ENCODE measurements around the gene SMAD7. TPM values are rescaled to one million over a fixed set of nuclear protein-coding genes. Genes with fewer than 3 reads are reported as not detected.
A peak's percentile ranks its signal among the peaks of the same experiment; 100 is the strongest.

Gene SMAD7
- total and polyA plus RNA-seq, 8 donors: 4.2 to 22.4 (median 6.8) TPM

DNA sequence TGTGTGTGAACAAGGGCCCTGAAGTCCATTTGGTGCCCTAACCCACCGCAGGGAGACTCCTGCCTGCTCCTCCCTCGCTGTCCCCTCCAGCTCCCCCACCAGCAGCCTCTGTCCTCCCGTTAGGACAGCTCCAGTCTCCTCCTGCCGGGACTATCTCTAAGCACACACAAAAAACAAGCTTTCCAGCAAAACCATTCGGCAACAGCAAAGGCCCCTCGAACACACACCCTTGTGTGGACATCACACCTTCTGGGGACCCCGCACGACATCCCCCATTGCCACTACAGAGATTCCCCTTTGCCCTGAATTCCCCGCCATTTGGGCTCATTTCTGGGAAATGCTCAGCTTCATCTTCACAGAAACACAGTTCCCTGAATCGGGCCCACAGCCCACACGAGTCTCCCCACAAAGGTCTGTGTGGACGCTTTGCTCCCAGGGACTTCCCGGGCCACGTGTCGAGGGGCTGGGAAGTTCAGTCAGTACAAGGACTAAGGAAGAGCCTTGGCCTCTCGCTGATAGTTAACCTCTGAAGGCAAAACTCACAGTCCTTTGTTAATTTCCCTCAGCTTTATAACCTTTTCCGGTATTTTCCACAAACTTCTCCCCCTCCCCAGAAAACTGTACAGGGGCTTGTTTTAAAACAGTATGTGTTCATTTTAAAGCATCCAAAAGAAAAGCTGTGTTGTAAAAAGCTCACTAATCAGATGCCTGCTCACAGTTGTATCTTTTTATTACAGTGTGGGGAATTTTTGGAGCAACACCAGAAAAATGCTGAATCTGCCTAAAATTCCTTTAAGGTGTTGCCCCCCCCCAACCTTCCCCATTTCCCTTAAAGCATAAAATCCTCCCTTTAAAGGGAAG is 25.9 kb downstream of the SMAD7 start:
- WGBS, 2 donors: 68 to 70% methylated on average over 17 of the region's 17 CpGs
- TF ChIP-seq, protein P1, sequence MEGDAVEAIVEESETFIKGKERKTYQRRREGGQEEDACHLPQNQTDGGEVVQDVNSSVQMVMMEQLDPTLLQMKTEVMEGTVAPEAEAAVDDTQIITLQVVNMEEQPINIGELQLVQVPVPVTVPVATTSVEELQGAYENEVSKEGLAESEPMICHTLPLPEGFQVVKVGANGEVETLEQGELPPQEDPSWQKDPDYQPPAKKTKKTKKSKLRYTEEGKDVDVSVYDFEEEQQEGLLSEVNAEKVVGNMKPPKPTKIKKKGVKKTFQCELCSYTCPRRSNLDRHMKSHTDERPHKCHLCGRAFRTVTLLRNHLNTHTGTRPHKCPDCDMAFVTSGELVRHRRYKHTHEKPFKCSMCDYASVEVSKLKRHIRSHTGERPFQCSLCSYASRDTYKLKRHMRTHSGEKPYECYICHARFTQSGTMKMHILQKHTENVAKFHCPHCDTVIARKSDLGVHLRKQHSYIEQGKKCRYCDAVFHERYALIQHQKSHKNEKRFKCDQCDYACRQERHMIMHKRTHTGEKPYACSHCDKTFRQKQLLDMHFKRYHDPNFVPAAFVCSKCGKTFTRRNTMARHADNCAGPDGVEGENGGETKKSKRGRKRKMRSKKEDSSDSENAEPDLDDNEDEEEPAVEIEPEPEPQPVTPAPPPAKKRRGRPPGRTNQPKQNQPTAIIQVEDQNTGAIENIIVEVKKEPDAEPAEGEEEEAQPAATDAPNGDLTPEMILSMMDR (IDR thresholded peaks at IDR 0.05): no peak
- peaks cover 15 to 48% (median 34%) of the 10 kb centered on the region in 3 donors for H3K4me1 ChIP-seq
- no peaks in the 10 kb centered on the region for H3K9me3 ChIP-seq
- no peak for ATAC-seq
- H3K4me3 ChIP-seq: no peak overlapping the region
- no peaks in the 10 kb centered on the region for H3K27me3 ChIP-seq
- no peaks in the 10 kb centered on the region for H3K36me3 ChIP-seq
- no peak for DNase-seq
- FAIRE-seq: no peak
- peak overlapping the region in 2 of 4 donors; percentile 33 to 51 for H3K27ac ChIP-seq
- intact Hi-C loops (cut with DNase I): no loop called here

DNA sequence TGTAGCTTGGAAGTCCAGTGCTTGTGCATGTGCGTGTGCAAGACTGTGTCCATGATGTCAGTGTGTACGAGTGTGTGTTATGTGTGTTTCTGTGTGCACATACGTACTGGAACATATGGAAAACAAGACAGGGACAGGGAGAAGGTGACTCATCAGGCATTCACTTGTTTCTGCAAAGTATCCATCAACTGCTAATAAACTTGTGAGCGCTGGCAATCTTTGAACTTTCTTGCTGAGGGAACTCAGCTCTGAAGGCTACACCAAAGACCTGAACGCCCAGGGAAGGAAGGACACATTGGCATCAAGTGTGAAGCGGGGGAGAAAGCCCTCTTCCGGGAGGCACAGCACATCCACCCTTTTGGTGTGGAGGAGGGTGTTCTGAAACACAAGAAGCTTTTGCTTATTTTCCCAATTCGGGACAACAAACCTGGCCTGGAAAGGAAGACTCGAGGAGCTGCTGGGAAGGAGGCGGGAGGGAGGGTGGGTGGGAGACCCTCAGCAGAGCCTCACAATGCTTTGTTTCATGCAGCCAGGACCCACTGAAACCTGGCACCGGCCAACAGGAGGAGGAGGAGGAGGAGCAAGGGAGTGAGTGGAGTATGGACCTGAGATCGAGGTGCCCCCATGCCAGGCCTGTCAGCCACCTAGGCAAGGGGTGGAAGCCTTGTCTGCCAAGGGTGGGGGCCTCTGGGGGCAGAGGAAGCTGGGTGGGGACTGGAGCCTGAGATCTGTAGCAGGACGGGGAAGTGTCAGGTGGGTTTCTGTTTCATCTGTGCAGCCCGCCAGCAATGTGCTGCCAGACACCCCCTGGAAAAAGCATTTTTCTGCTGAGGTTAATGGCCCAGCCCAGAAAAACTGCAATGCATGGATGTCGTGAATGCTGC is 26.8 kb downstream of the SMAD7 start:
- intact Hi-C loops (cut with DNase I): no loop called here
- TF ChIP-seq, protein P1 (IDR thresholded peaks at IDR 0.05): no peak
- Histone ChIP-seq H3K27me3 (no peaks in the 10 kb centered on the region), H3K4me3 (no peak overlapping the region), H3K36me3 (no peaks in the 10 kb centered on the region), H3K4me1 (peaks cover 9 to 41% (median 25%) of the 10 kb centered on the region in 3 donors), H3K9me3 (no peaks in the 10 kb centered on the region), H3K27ac (peak overlapping the region in 2 of 4 donors; percentile 33 to 51)
- no peak for FAIRE-seq
- DNase-seq: peak in 1 of 6 donors; percentile 12
- ATAC-seq: no peak
- WGBS, 2 donors: 76 to 78% methylated on average over 15 of the region's 15 CpGs

DNA sequence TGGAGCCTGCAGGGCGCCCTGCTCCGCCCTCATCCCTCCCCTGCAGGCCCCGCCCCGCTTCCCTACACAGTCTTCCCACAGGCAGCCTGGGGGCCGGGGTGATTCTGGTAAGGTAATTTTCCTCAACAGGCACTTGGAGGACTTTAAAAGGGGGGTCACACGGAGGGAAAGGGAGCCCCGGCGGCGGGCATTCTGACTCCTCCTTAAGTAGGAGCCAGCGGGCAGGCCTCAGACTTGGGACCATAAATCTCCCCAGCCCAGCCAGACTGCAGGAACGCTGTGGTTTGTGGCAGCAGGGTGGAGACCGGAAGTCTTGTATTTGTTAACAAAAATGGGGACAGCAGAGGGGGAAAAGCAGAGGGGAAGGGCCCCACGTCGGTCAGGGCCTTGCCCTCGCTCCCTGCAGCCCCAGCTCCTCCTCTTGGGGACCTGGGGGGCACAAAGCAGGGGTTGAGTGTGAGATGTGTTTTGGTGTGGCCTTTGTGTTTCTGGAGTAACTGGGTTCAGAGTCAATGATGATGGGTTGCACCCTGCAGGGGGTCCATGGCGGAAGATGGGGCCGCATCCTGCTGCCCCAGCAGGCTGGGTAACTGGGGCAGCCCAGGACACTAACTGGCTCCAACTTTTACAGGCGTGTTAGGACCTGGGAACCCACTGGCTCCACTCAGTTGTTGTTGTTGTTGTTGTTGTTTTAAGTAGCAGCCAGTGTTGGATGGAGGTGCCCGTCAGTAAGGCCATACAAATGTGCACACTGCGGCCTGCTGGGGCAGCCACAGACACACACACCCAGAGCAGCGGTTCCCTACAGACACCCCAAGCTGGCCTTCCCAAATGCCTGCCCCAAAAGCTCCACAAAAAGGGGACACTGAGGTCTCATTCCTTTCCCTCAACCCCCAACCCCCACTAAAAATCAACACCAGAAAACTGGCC is 27.7 kb downstream of the SMAD7 start:
- 61 to 65% methylated on average over 19 to 21 of the region's 21 CpGs for WGBS, 2 donors
- DNase-seq: no peak
- no peaks in the 10 kb centered on the region for H3K9me3 ChIP-seq
- peak overlapping the region in 3 of 4 donors; percentile 13 to 58 (median 34) for H3K27ac ChIP-seq
- H3K4me3 ChIP-seq: peak overlapping the region in 1 of 4 donors; percentile 20
- FAIRE-seq: no peak
- peak; percentile 39 to 51 (median 49) for ATAC-seq
- TF ChIP-seq, protein P1 (IDR thresholded peaks at IDR 0.05): no peak
- intact Hi-C loops (cut with DNase I): no loop called here
- no peaks in the 10 kb centered on the region for H3K36me3 ChIP-seq
- no peaks in the 10 kb centered on the region for H3K27me3 ChIP-seq
- peaks cover 0 to 32% (median 16%) of the 10 kb centered on the region in 3 donors for H3K4me1 ChIP-seq

DNA sequence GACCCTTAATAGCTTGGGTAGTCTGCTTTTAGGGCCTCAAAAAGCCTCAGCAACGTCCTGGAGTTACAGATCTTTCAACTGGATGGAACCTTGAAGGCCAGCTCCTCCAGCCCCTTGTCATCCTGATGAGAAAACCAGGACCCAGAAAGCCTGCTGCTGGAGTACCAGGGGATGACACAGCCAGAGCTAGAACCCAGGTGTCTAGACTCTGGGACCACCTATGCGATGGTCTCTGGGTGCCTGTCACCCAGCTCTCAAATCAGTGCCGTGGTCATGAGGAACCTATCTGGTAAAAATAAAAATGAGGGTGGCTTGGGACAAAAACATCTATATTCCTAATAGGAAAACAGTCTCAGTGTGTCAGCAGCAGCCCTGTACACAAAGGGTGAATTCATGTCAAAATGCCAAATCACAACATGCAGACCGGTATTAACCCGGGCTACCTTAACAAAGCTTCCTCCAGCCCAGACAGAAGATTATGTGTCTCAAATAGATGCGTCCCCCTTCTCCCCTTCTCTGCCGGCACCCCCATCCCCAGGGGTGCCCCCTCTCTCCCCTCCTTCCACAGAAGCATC is 28.5 kb downstream of the SMAD7 start:
- intact Hi-C loops (cut with DNase I): no loop called here
- Histone ChIP-seq H3K4me1 (peaks cover 0 to 26% (median 10%) of the 10 kb centered on the region in 3 donors), H3K36me3 (no peaks in the 10 kb centered on the region), H3K27ac (peak overlapping the region in 2 of 4 donors; percentile 34 to 58), H3K4me3 (no peak overlapping the region), H3K27me3 (no peaks in the 10 kb centered on the region), H3K9me3 (no peaks in the 10 kb centered on the region)
- TF ChIP-seq, protein P1 (IDR thresholded peaks at IDR 0.05): no peak
- DNase-seq: no peak
- WGBS, 2 donors: 52 to 56% methylated on average over 7 of the region's 7 CpGs
- no peak for FAIRE-seq
- peak in 1 of 4 donors; percentile 3 for ATAC-seq
